Measurements from ENCODE around the gene HIRIP3. TPM values are rescaled to one million over a fixed set of nuclear protein-coding genes. Genes with fewer than 3 reads are reported as not detected.
"Not testable (repeated sequence)": the region's sequence is repeated elsewhere in the genome, so short reads cannot be mapped to it uniquely, and the experiment has no call there.

HIRIP3 gene
- polyA plus RNA-seq, 6 donors from 2014 or later = 10.7 to 21.8 (median 13.3) TPM

GRCh38 chr16:30026449-30026848 lies 31.0 kb upstream of the HIRIP3 start:
- Mint-ChIP-seq H3K4me3 (no peak overlapping the region), H3K4me1 (peaks cover 8 to 28% (median 12%) of the 10 kb centered on the region in 3 donors), H3K27me3 (peaks cover 32 to 65% (median 50%) of the 10 kb centered on the region in 3 donors), H3K9me3 (peaks cover 0 to 1% (median 0%) of the 10 kb centered on the region in 7 donors), H3K36me3 (peaks cover 0 to 15% of the 10 kb centered on the region in 2 donors), H3K27ac (no peak overlapping the region)
- ATAC-seq (ENCODE audit: low read depth in 2 of 2) (no peak), DNase-seq (no peak)

GRCh38 chr16:30025574-30025973 lies 30.2 kb upstream of the HIRIP3 start:
- peaks cover 30 to 61% (median 43%) of the 10 kb centered on the region in 3 donors for H3K27me3 Mint-ChIP-seq

GRCh38 chr16:30025156-30025555 lies 29.7 kb upstream of the HIRIP3 start:
- ATAC-seq (ENCODE audit: low read depth in 2 of 2) (no peak), DNase-seq (no peak)
- Mint-ChIP-seq H3K4me3 (no peak overlapping the region), H3K4me1 (peaks cover 17 to 28% (median 18%) of the 10 kb centered on the region in 3 donors), H3K27me3 (peaks cover 29 to 57% (median 39%) of the 10 kb centered on the region in 3 donors), H3K36me3 (peaks cover 0 to 15% of the 10 kb centered on the region in 2 donors), H3K9me3 (peaks cover 0 to 1% (median 0%) of the 10 kb centered on the region in 7 donors), H3K27ac (no peak overlapping the region)

More at GRCh38 chr16:30025574-30025973, 30.2 kb upstream of the HIRIP3 start:
- DNase-seq = no peak
- no peak for ATAC-seq (ENCODE audit: low read depth in 2 of 2)
- Mint-ChIP-seq H3K27ac (no peak overlapping the region), H3K9me3 (peaks cover 0 to 1% (median 0%) of the 10 kb centered on the region in 7 donors), H3K4me1 (peaks cover 15 to 31% (median 21%) of the 10 kb centered on the region in 3 donors), H3K36me3 (peaks cover 0 to 15% of the 10 kb centered on the region in 2 donors), H3K4me3 (peak overlapping the region in 1 of 8 donors; percentile 23)

- no peak for DNase-seq
- peaks cover 12 to 21% (median 15%) of the 10 kb centered on the region in 3 donors for H3K4me1 Mint-ChIP-seq
- H3K36me3 Mint-ChIP-seq = peaks cover 0 to 15% of the 10 kb centered on the region in 2 donors
- peaks cover 22 to 50% (median 32%) of the 10 kb centered on the region in 3 donors for H3K27me3 Mint-ChIP-seq
- H3K4me3 Mint-ChIP-seq = peak overlapping the region in 1 of 8 donors; percentile 76
- no peaks in the 10 kb centered on the region for H3K9me3 Mint-ChIP-seq
- ATAC-seq (ENCODE audit: low read depth in 2 of 2) = no peak
- peak overlapping the region in 1 of 6 donors; percentile 68 for H3K27ac Mint-ChIP-seq
Measured at GRCh38 chr16:30024451-30024850, 29.0 kb upstream of the HIRIP3 start.

- DNase-seq (no peak), ATAC-seq (ENCODE audit: low read depth in 2 of 2) (no peak)
- H3K27ac Mint-ChIP-seq = peak overlapping the region in 1 of 6 donors; percentile 33
- peaks cover 0 to 15% of the 10 kb centered on the region in 2 donors for H3K36me3 Mint-ChIP-seq
- no peaks in the 10 kb centered on the region for H3K9me3 Mint-ChIP-seq
- peaks cover 12 to 16% (median 15%) of the 10 kb centered on the region in 3 donors for H3K4me1 Mint-ChIP-seq
- H3K27me3 Mint-ChIP-seq = peaks cover 17 to 42% (median 24%) of the 10 kb centered on the region in 3 donors
- no peak overlapping the region for H3K4me3 Mint-ChIP-seq
Measured at GRCh38 chr16:30023586-30023985, 28.2 kb upstream of the HIRIP3 start.

- H3K27ac Mint-ChIP-seq = peak within 1 kb of the TSS in 1 of 6 donors; percentile 33
- H3K27me3 Mint-ChIP-seq = peaks cover 14 to 37% (median 17%) of the 10 kb centered on the region in 3 donors
- H3K4me1 Mint-ChIP-seq = peaks cover 12 to 15% (median 12%) of the 10 kb centered on the region in 3 donors
- H3K36me3 Mint-ChIP-seq = peaks cover 0 to 11% of the 10 kb centered on the region in 2 donors
- H3K9me3 Mint-ChIP-seq = no peaks in the 10 kb centered on the region
- DNase-seq (no peak), ATAC-seq (ENCODE audit: low read depth in 2 of 2) (no peak)
- peak within 1 kb of the TSS in 3 of 8 donors; percentile 20 to 29 (median 28) for H3K4me3 Mint-ChIP-seq
Measured at GRCh38 chr16:30022887-30023286, 27.5 kb upstream of the HIRIP3 start, which contains the start of gene C16orf92. C16orf92 (plus strand) TSS chr16:30023198; CDS start chr16:30023341, 143 bp downstream.

- no peaks in the 10 kb centered on the region for H3K9me3 Mint-ChIP-seq
- no peak for ATAC-seq (ENCODE audit: low read depth in 2 of 2)
- peak overlapping the region in 2 of 8 donors; percentile 22 to 63 for H3K4me3 Mint-ChIP-seq
- DNase-seq = no peak
- H3K36me3 Mint-ChIP-seq = no peaks in the 10 kb centered on the region
- H3K27ac Mint-ChIP-seq = no peak overlapping the region
- H3K27me3 Mint-ChIP-seq = peaks cover 0 to 17% (median 0%) of the 10 kb centered on the region in 3 donors
- H3K4me1 Mint-ChIP-seq = peaks cover 11 to 15% (median 12%) of the 10 kb centered on the region in 3 donors
Measured at GRCh38 chr16:30018731-30019158, 23.3 kb upstream of the HIRIP3 start.

- H3K36me3 Mint-ChIP-seq; H3K27ac Mint-ChIP-seq; H3K27me3 Mint-ChIP-seq; DNase-seq; H3K9me3 Mint-ChIP-seq; ATAC-seq (ENCODE audit: low read depth in 2 of 2); H3K4me3 Mint-ChIP-seq: not testable (repeated sequence)
- H3K4me1 Mint-ChIP-seq = peaks cover 11 to 18% (median 12%) of the 10 kb centered on the region in 3 donors
Measured at GRCh38 chr16:30017937-30018336, 22.5 kb upstream of the HIRIP3 start.

GRCh38 chr16:30017277-30017656 lies 21.9 kb upstream of the HIRIP3 start:
- H3K9me3 Mint-ChIP-seq = no peaks in the 10 kb centered on the region
- no peak overlapping the region for H3K4me3 Mint-ChIP-seq
- H3K27ac Mint-ChIP-seq = no peak overlapping the region
- H3K36me3 Mint-ChIP-seq = no peaks in the 10 kb centered on the region
- H3K4me1 Mint-ChIP-seq = peaks cover 11 to 23% (median 12%) of the 10 kb centered on the region in 3 donors
- ATAC-seq (ENCODE audit: low read depth in 2 of 2) (no peak), DNase-seq (no peak)
- H3K27me3 Mint-ChIP-seq = peaks cover under 1 to 10% (median 4%) of the 10 kb centered on the region in 3 donors

- H3K9me3 Mint-ChIP-seq = no peaks in the 10 kb centered on the region
- ATAC-seq (ENCODE audit: low read depth in 2 of 2) (no peak), DNase-seq (no peak)
- H3K36me3 Mint-ChIP-seq = no peaks in the 10 kb centered on the region
- no peak overlapping the region for H3K27ac Mint-ChIP-seq
- H3K4me1 Mint-ChIP-seq = peaks cover 14 to 27% (median 16%) of the 10 kb centered on the region in 3 donors
- H3K4me3 Mint-ChIP-seq = no peak overlapping the region
- peaks cover 6 to 15% (median 8%) of the 10 kb centered on the region in 3 donors for H3K27me3 Mint-ChIP-seq
Measured at GRCh38 chr16:30016555-30017276, 21.3 kb upstream of the HIRIP3 start.

GRCh38 chr16:30015450-30015849 lies 20.0 kb upstream of the HIRIP3 start:
- not testable (repeated sequence) for H3K4me3 Mint-ChIP-seq; H3K9me3 Mint-ChIP-seq; DNase-seq; H3K27ac Mint-ChIP-seq; ATAC-seq (ENCODE audit: low read depth in 2 of 2); H3K36me3 Mint-ChIP-seq
- peaks cover 8 to 21% (median 11%) of the 10 kb centered on the region in 3 donors for H3K27me3 Mint-ChIP-seq
- peaks cover 8 to 18% (median 12%) of the 10 kb centered on the region in 3 donors for H3K4me1 Mint-ChIP-seq

- Mint-ChIP-seq H3K27me3 (peaks cover 8 to 40% (median 28%) of the 10 kb centered on the region in 3 donors), H3K4me3 (peak overlapping the region in 3 of 8 donors; percentile 49 to 83 (median 60)), H3K4me1 (peaks cover 13 to 17% (median 17%) of the 10 kb centered on the region in 3 donors)
- H3K9me3 Mint-ChIP-seq; H3K36me3 Mint-ChIP-seq; DNase-seq; H3K27ac Mint-ChIP-seq; ATAC-seq (ENCODE audit: low read depth in 2 of 2): not testable (repeated sequence)
Measured at GRCh38 chr16:30012598-30012997, 17.2 kb upstream of the HIRIP3 start.

GRCh38 chr16:30011714-30012504 lies 16.5 kb upstream of the HIRIP3 start:
- DNase-seq = no peak
- Mint-ChIP-seq H3K4me3 (peak overlapping the region; percentile 5 to 86 (median 82)), H3K36me3 (no peaks in the 10 kb centered on the region), H3K27me3 (peaks cover 8 to 35% (median 28%) of the 10 kb centered on the region in 3 donors), H3K4me1 (peaks cover 13 to 17% (median 17%) of the 10 kb centered on the region in 3 donors), H3K27ac (peak overlapping the region in 4 of 6 donors; percentile 36 to 89 (median 53)), H3K9me3 (no peaks in the 10 kb centered on the region)
- no peak for ATAC-seq (ENCODE audit: low read depth in 2 of 2)

Data from naive B cell (primary cell).